ENCODE results near the gene RCN1.

- TF ChIP-seq CTCF (IDR thresholded peaks at IDR 0.05; ENCODE audit: extremely low read depth in 1 of 2, insufficient read depth in 1 of 2, low read depth in 1 of 2, low read length in 2 of 2) (no peak), GATA2 (IDR thresholded peaks at IDR 0.05; ENCODE audit: insufficient read depth, insufficient read length, low read depth, low read length) (no peak), EZH2 (IDR thresholded peaks at IDR 0.05; ENCODE audit: borderline replicate concordance, low read depth, low read length, severe bottlenecking) (no peak)
Observed at GRCh38 chr11:32100495-32100894, 9.6 kb downstream of the RCN1 start.
